H9 (cell line): Measurements from ENCODE around the gene BRD7. TPM values are rescaled to one million over a fixed set of nuclear protein-coding genes. Genes with fewer than 3 reads are reported as not detected.

Source experiments
- DNase-seq: peaks from one replicate; pipeline ENCODE4 v3.0.0-alpha.2; 2017
- H2AFZ ChIP-seq: one replicate; pipeline ENCODE4 v1.6.1; 2013; ENCODE audit warnings: mild to moderate bottlenecking, low read length, control low read depth, moderate library complexity
- H2AK5ac ChIP-seq: 2 replicates; pipeline ENCODE4 v1.6.1; 2013; ENCODE audit warnings: low read length, control low read depth, mixed read lengths; ENCODE audit not compliant: insufficient read length
- H2BK120ac ChIP-seq: one replicate; pipeline ENCODE4 v1.6.1; 2013; ENCODE audit warnings: low read depth, mild to moderate bottlenecking, low read length, control low read depth, inconsistent platforms; ENCODE audit not compliant: poor library complexity, severe bottlenecking
- H2BK12ac ChIP-seq: 2 replicates; pipeline ENCODE4 v1.6.1; 2013; ENCODE audit warnings: low read length, control low read depth, mixed read lengths, low read depth; ENCODE audit not compliant: insufficient read length
- H2BK15ac ChIP-seq: 2 replicates; pipeline ENCODE4 v1.6.1; 2013; ENCODE audit warnings: low read depth, low read length, control low read depth
- H2BK20ac ChIP-seq: one replicate; pipeline ENCODE4 v1.6.1; 2013; ENCODE audit warnings: low read depth, mild to moderate bottlenecking, low read length, control low read depth, inconsistent platforms; ENCODE audit not compliant: poor library complexity, severe bottlenecking
- H2BK5ac ChIP-seq: 2 replicates; pipeline ENCODE4 v1.6.1; 2013; ENCODE audit warnings: low read length, control low read depth, mixed read lengths; ENCODE audit not compliant: insufficient read length
- H3K14ac ChIP-seq: 2 replicates; pipeline ENCODE4 v1.6.1; 2013; ENCODE audit warnings: low read length, control low read depth; ENCODE audit not compliant: insufficient read depth
- H3K18ac ChIP-seq: 2 replicates; pipeline ENCODE4 v1.6.1; 2013; ENCODE audit warnings: low read depth, mild to moderate bottlenecking, mixed read lengths, low read length, control low read depth; ENCODE audit not compliant: insufficient read length
- H3K23ac ChIP-seq: 2 replicates; pipeline ENCODE4 v1.6.1; 2013; ENCODE audit warnings: low read length, control low read depth, mixed read lengths, low read depth; ENCODE audit not compliant: insufficient read length
- H3K23me2 ChIP-seq: 2 replicates; pipeline ENCODE4 v1.6.1; 2013; ENCODE audit warnings: low read depth, mild to moderate bottlenecking, mixed read lengths, low read length, control low read depth; ENCODE audit not compliant: insufficient read length, poor library complexity, severe bottlenecking
- H3K27ac ChIP-seq: 2 replicates; pipeline ENCODE4 v1.5.1; 2013; ENCODE audit warnings: low read length, control low read depth, mixed read lengths, low read depth; ENCODE audit not compliant: insufficient read length
- H3K27me3 ChIP-seq: 2 replicates; pipeline ENCODE4 v1.6.1; 2013; ENCODE audit warnings: low read length, control low read depth, inconsistent platforms; ENCODE audit not compliant: insufficient read depth
- H3K4ac ChIP-seq: 2 replicates; pipeline ENCODE4 v1.6.1; 2013; ENCODE audit warnings: low read depth, mild to moderate bottlenecking, control low read depth, inconsistent platforms, low read length, moderate library complexity
- H3K4me1 ChIP-seq: 2 replicates; pipeline ENCODE4 v1.6.1; 2013; ENCODE audit warnings: low read length, control low read depth, inconsistent platforms; ENCODE audit not compliant: insufficient read depth
- H3K4me2 ChIP-seq: 2 replicates; pipeline ENCODE4 v1.6.1; 2013; ENCODE audit warnings: low read length, control low read depth, mixed read lengths; ENCODE audit not compliant: insufficient read length, insufficient read depth
- H3K56ac ChIP-seq: 2 replicates; pipeline ENCODE4 v1.6.1; 2013; ENCODE audit warnings: low read depth, mild to moderate bottlenecking, mixed read lengths, low read length, control low read depth; ENCODE audit not compliant: insufficient read length
- H3K79me1 ChIP-seq: 2 replicates; pipeline ENCODE4 v1.6.1; 2013; ENCODE audit warnings: low read depth, mild to moderate bottlenecking, moderate library complexity, low read length, control low read depth, inconsistent platforms; ENCODE audit not compliant: insufficient read depth, poor library complexity, severe bottlenecking
- H3K79me2 ChIP-seq: 2 replicates; pipeline ENCODE4 v1.6.1; 2013; ENCODE audit warnings: low read length, control low read depth, inconsistent platforms; ENCODE audit not compliant: insufficient read depth
- H3K9ac ChIP-seq: 2 replicates; pipeline ENCODE4 v1.6.1; 2013; ENCODE audit warnings: low read length, control low read depth, mixed read lengths; ENCODE audit not compliant: insufficient read length; ENCODE audit errors: extremely low read depth
- H3K9me3 ChIP-seq: one replicate; pipeline ENCODE4 v1.6.1; 2013; ENCODE audit warnings: low read depth, low read length, inconsistent platforms; ENCODE audit not compliant: control insufficient read depth
- H3T11ph ChIP-seq: one replicate; pipeline ENCODE4 v1.6.1; 2013; ENCODE audit warnings: mild to moderate bottlenecking, low read length, control low read depth, inconsistent platforms
- H4K20me1 ChIP-seq: one replicate; pipeline ENCODE4 v1.6.1; 2013; ENCODE audit not compliant: control insufficient read depth, insufficient read length, insufficient read depth
- H4K5ac ChIP-seq: 2 replicates; pipeline ENCODE4 v1.6.1; 2013; ENCODE audit warnings: low read depth, mild to moderate bottlenecking, mixed read lengths, low read length, control low read depth; ENCODE audit not compliant: insufficient read length
- H4K8ac ChIP-seq: replicated peaks from 2 replicates; pipeline ENCODE4 v1.6.1; 2013; ENCODE audit warnings: low read length, control low read depth, mixed read lengths, low read depth; ENCODE audit not compliant: insufficient read length
- H4K91ac ChIP-seq: 2 replicates; pipeline ENCODE4 v1.6.1; 2013; ENCODE audit warnings: low read depth, mild to moderate bottlenecking, moderate library complexity, mixed read lengths, low read length, control low read depth; ENCODE audit not compliant: insufficient read length
- H3K27ac Mint-ChIP-seq, 3 experiments: 2 replicates in 2 of 3; 3 replicates in 1 of 3; pipeline ENCODE4 v1.8.0; 2020 to 2021; ENCODE audit warnings: mixed read lengths in 3 of 3, mild to moderate bottlenecking in 1 of 3, moderate library complexity in 1 of 3
- H3K27me3 Mint-ChIP-seq: 2 replicates; pipeline ENCODE4 v1.8.0; 2021; ENCODE audit warnings: low read depth, mild to moderate bottlenecking, moderate library complexity, mixed read lengths
- H3K36me3 Mint-ChIP-seq, 3 experiments: 2 replicates in 2 of 3; 3 replicates in 1 of 3; pipeline ENCODE4 v1.8.0; 2020 to 2021; ENCODE audit warnings: low read depth in 3 of 3, mixed read lengths in 3 of 3; ENCODE audit not compliant: insufficient read depth in 1 of 3
- H3K4me1 Mint-ChIP-seq, 2 experiments: 2 replicates each; pipeline ENCODE4 v1.8.0; 2020; ENCODE audit warnings: mixed read lengths in 2 of 2
- H3K4me3 Mint-ChIP-seq, 2 experiments: 2 replicates in 1 of 2; 3 replicates in 1 of 2; pipeline ENCODE4 v1.8.0; 2020 to 2021; ENCODE audit warnings: mild to moderate bottlenecking in 2 of 2, mixed read lengths in 2 of 2, moderate library complexity in 1 of 2
- H3K9me3 Mint-ChIP-seq, 2 experiments: 2 replicates in 1 of 2; 3 replicates in 1 of 2; pipeline ENCODE4 v1.8.0; 2020; ENCODE audit warnings: mild to moderate bottlenecking in 2 of 2, mixed read lengths in 2 of 2, moderate library complexity in 1 of 2
- WGBS: extraction: QIAGEN DNeasy Blood & Tissue Kit; methylation state at CpG from one replicate; pipeline ENCODE4 v1.1.7; 2013; ENCODE audit warnings: missing lambda C conversion rate, low lambda C conversion rate, mixed read lengths; ENCODE audit not compliant: insufficient read length; ENCODE audit errors: extremely low coverage; 5-methylcytosine and 5-hydroxymethylcytosine counted together
- total RNA-seq: library from RNA; stranded (reverse); gene quantifications from 2 replicates; pipeline ENCODE4 v1.2.1, GENCODE V29; 2021
- TF ChIP-seq, protein P1 (sequence below): fragments of 200-600 bp; sonication (generic); conservative IDR thresholded peaks from 3 replicates; pipeline ENCODE4 v1.8.0; 2021; ENCODE audit warnings: antibody characterized with exemption, mild to moderate bottlenecking

Gene BRD7
- total RNA-seq, 1 experiment from 2014 or later = 112 TPM

- Histone ChIP-seq H3K79me1 (no peaks in the 10 kb centered on the region), H2BK20ac (no peak overlapping the region), H2BK5ac (no peak overlapping the region), H3K9ac (no peak overlapping the region), H2BK12ac (no peak overlapping the region), H3K18ac (no peak overlapping the region), H3K56ac (no peak overlapping the region), H4K8ac (no peak overlapping the region), H3K4me1 (0 out of 2 replicates have a peak, but pooled peaks cover 3% of the 10 kb centered on the region), H3K27ac (no peak overlapping the region), H3K4me2 (no peak overlapping the region), H3T11ph (no peak overlapping the region), H3K14ac (no peak overlapping the region), H3K23ac (no peak overlapping the region), H3K79me2 (no peaks in the 10 kb centered on the region), H4K5ac (no peak overlapping the region), H4K20me1 (no peaks in the 10 kb centered on the region), H2BK15ac (no peak overlapping the region), H4K91ac (no peak overlapping the region), H2AFZ (no peak overlapping the region), H3K23me2 (no peaks in the 10 kb centered on the region), H3K27me3 (no peaks in the 10 kb centered on the region), H3K9me3 (no peaks in the 10 kb centered on the region), H2BK120ac (no peak overlapping the region), H2AK5ac (no peak overlapping the region), H3K4ac (no peak overlapping the region)
- TF ChIP-seq, protein P1, sequence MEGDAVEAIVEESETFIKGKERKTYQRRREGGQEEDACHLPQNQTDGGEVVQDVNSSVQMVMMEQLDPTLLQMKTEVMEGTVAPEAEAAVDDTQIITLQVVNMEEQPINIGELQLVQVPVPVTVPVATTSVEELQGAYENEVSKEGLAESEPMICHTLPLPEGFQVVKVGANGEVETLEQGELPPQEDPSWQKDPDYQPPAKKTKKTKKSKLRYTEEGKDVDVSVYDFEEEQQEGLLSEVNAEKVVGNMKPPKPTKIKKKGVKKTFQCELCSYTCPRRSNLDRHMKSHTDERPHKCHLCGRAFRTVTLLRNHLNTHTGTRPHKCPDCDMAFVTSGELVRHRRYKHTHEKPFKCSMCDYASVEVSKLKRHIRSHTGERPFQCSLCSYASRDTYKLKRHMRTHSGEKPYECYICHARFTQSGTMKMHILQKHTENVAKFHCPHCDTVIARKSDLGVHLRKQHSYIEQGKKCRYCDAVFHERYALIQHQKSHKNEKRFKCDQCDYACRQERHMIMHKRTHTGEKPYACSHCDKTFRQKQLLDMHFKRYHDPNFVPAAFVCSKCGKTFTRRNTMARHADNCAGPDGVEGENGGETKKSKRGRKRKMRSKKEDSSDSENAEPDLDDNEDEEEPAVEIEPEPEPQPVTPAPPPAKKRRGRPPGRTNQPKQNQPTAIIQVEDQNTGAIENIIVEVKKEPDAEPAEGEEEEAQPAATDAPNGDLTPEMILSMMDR = no peak
- WGBS = no CpG with 5 or more reads among the region's 4 CpGs
- no peak overlapping the region for H3K27ac Mint-ChIP-seq
- DNase-seq = no peak
- peaks cover 16 to 21% of the 10 kb centered on the region in 2 experiments for H3K4me1 Mint-ChIP-seq
- H3K27me3 Mint-ChIP-seq = no peaks in the 10 kb centered on the region; the same call in 1 of the 2 replicates
- no peak overlapping the region for H3K4me3 Mint-ChIP-seq
- peaks cover 0 to 9% (median 0%) of the 10 kb centered on the region in 3 experiments; a peak in 3 of 7 replicates for H3K36me3 Mint-ChIP-seq
- H3K9me3 Mint-ChIP-seq = peaks cover 2 to 5% of the 10 kb centered on the region in 2 experiments; a peak in 3 of 5 replicates
Measured at GRCh38 chr16:50276801-50277555, 91.8 kb downstream of the BRD7 start.
